Measurements from ENCODE around the gene CLEC1A. TPM values are rescaled to one million over a fixed set of nuclear protein-coding genes. Genes with fewer than 3 reads are reported as not detected.

The CLEC1A gene
- total and polyA plus RNA-seq, 3 experiments from 2014 or later = not detected

Other genes starting within 250 kb of the CLEC1A start
- gene CLEC2B, start 229.6 kb downstream of the CLEC1A start, total RNA-seq = 10 to 100 TPM; 13.7 to 16.5 TPM
- 72.9 TPM for gene CLEC2B, start 229.6 kb downstream of the CLEC1A start, polyA plus RNA-seq
- not detected for gene KLRF2, start 217.5 kb downstream of the CLEC1A start, total RNA-seq
- gene KLRF2, start 217.5 kb downstream of the CLEC1A start, polyA plus RNA-seq = not detected
- gene CLEC2A, start 166.6 kb downstream of the CLEC1A start, total RNA-seq = not detected
- not detected for gene CLEC2A, start 166.6 kb downstream of the CLEC1A start, polyA plus RNA-seq
- gene CLEC12A, start 127.6 kb downstream of the CLEC1A start, total RNA-seq = not detected
- gene CLEC12A, start 127.6 kb downstream of the CLEC1A start, polyA plus RNA-seq = not detected
- not detected for gene CLEC1B, start 99.9 kb downstream of the CLEC1A start, total RNA-seq
- gene CLEC1B, start 99.9 kb downstream of the CLEC1A start, polyA plus RNA-seq = not detected
- gene CLEC12B, start 88.4 kb downstream of the CLEC1A start, total RNA-seq = not detected
- gene CLEC12B, start 88.4 kb downstream of the CLEC1A start, polyA plus RNA-seq = not detected
- gene CLEC9A, start 68.3 kb downstream of the CLEC1A start, total RNA-seq = not detected
- not detected for gene CLEC9A, start 68.3 kb downstream of the CLEC1A start, polyA plus RNA-seq
- gene CLEC7A, start 31.2 kb upstream of the CLEC1A start, total RNA-seq = under 1 TPM; 0.62 to 0.68 TPM
- not detected for gene CLEC7A, start 31.2 kb upstream of the CLEC1A start, polyA plus RNA-seq
- under 1 TPM; 0.11 to 0.42 TPM for gene OLR1, start 73.1 kb upstream of the CLEC1A start, total RNA-seq
- gene OLR1, start 73.1 kb upstream of the CLEC1A start, polyA plus RNA-seq = not detected
- gene TMEM52B, start 80.0 kb upstream of the CLEC1A start, total RNA-seq = not detected
- not detected for gene TMEM52B, start 80.0 kb upstream of the CLEC1A start, polyA plus RNA-seq
- 10 to 100 TPM; 25.0 to 26.6 TPM for gene GABARAPL1, start 113.9 kb upstream of the CLEC1A start, total RNA-seq
- gene GABARAPL1, start 113.9 kb upstream of the CLEC1A start, polyA plus RNA-seq = 40.5 TPM
- gene KLRD1, start 208.9 kb upstream of the CLEC1A start, total RNA-seq = 10 to 100 TPM; 65.4 to 70.1 TPM
- 177 TPM for gene KLRD1, start 208.9 kb upstream of the CLEC1A start, polyA plus RNA-seq

All from CD8-positive, alpha-beta memory T cell (primary cell).